Kidney (tissue), 14 donors: Measurements from ENCODE around the gene TEX47. TPM values are rescaled to one million over a fixed set of nuclear protein-coding genes. Genes with fewer than 3 reads are reported as not detected.
A peak's percentile ranks its signal among the peaks of the same experiment; 100 is the strongest.

Experiments used
- DNase-seq, 5 donors: peaks; one replicate each; pipeline ENCODE4 v3.0.0-alpha.2; 2013 to 2020
- FAIRE-seq: peaks from 2 replicates; lab custom pipeline; 2012; peaks lifted over from hg19 to GRCh38; lab: Jason Lieb, UNC
- H3K27ac ChIP-seq, 2 donors: one replicate each; pipeline ENCODE4 v1.7.0; 2013; ENCODE audit warnings: low read depth in 2 of 2, low read length in 2 of 2, inconsistent platforms in 1 of 2
- H3K27me3 ChIP-seq: one replicate; pipeline ENCODE4 v1.7.1; 2013; ENCODE audit warnings: low read length, inconsistent platforms; ENCODE audit not compliant: control insufficient read depth, insufficient read depth
- H3K36me3 ChIP-seq, 3 donors: one replicate each; pipeline versions ENCODE4 v1.7.0 to v1.7.1; 2013; ENCODE audit warnings: low read length in 3 of 3, control low read depth in 1 of 3, inconsistent platforms in 1 of 3; ENCODE audit not compliant: insufficient read depth in 3 of 3, control insufficient read depth in 2 of 3
- H3K4me1 ChIP-seq, 3 donors: one replicate each; pipeline versions ENCODE4 v1.7.0 to v1.7.1; 2013; ENCODE audit warnings: low read length in 3 of 3, inconsistent platforms in 1 of 3, low read depth in 1 of 3; ENCODE audit not compliant: control insufficient read depth in 2 of 3, insufficient read depth in 2 of 3
- H3K4me3 ChIP-seq, 3 donors: one replicate each; pipeline versions ENCODE4 v1.7.0 to v1.8.1; 2013; ENCODE audit warnings: low read length in 3 of 3, control low read depth in 1 of 3, inconsistent platforms in 1 of 3
- H3K9ac ChIP-seq, 3 donors: one replicate each; pipeline versions ENCODE4 v1.7.0 to v1.7.1; 2013; ENCODE audit warnings: low read length in 3 of 3, control low read depth in 1 of 3, inconsistent platforms in 1 of 3
- H3K9me3 ChIP-seq, 3 donors: one replicate each; pipeline versions ENCODE4 v1.7.0 to v1.7.1; 2013; ENCODE audit warnings: low read length in 3 of 3, control low read depth in 1 of 3, inconsistent platforms in 1 of 3; ENCODE audit not compliant: control insufficient read depth in 2 of 3, insufficient read depth in 1 of 3
- CTCF ChIP-seq: IDR thresholded peaks from 3 replicates; pipeline ENCODE4 v1.5.1; 2012; ENCODE audit warnings: mild to moderate bottlenecking, moderate library complexity, borderline replicate concordance; ENCODE audit not compliant: insufficient read depth; ENCODE audit errors: extremely low read depth
- intact Hi-C: fragments of 100-400 bp; cut with DNase I; formaldehyde crosslinking; loops from one replicate; pipeline ENCODE4 v1.11.1; 2022
- polyA plus RNA-seq: library from polyadenylated mRNA; stranded (reverse); fragments of 350-450 nt; fragmentation: Illumina TruSeq; extraction: RNeasy Lipid Tissue Mini Kit (QIAGEN cat#74804); gene quantifications from one replicate; pipeline ENCODE4 v1.2.3, GENCODE V29; 2014; ENCODE audit warnings: low read depth, low replicate concordance; ENCODE audit not compliant: insufficient read depth
- total RNA-seq: library from RNA; stranded (reverse); fragmentation: NEBNext Ultra II Directional; extraction: Animal tissue kit (Norgen Biotek cat#: 25700); gene quantifications from one replicate; pipeline ENCODE4 v1.2.1, GENCODE V29; 2021
- donor health status: control.
- donor health status: control.
- donor health status: control.
- donor health status: control.
- donor health status: control.
- donor health status: DM: yes; HTN: yes; CAD: no.
- donor health status: Normal renal cell carcinoma (clear cell type).

The TEX47 gene
- total and polyA plus RNA-seq, 2 donors from 2014 or later, result not detected

GRCh38 chr7:88756802-88757201, 38.7 kb downstream of the TEX47 start:
- intact Hi-C loops, result no loop called here
- Histone ChIP-seq H3K9me3 (no peaks in the 10 kb centered on the region), H3K4me1 (peaks cover 0 to 6% (median 3%) of the 10 kb centered on the region in 3 donors), H3K9ac (no peak overlapping the region), H3K27me3 (peaks cover 19% of the 10 kb centered on the region), H3K36me3 (no peaks in the 10 kb centered on the region), H3K27ac (no peak overlapping the region), H3K4me3 (no peak overlapping the region)
- TF ChIP-seq CTCF, result no peak
- FAIRE-seq, result no peak
- DNase-seq, result no peak

DNA sequence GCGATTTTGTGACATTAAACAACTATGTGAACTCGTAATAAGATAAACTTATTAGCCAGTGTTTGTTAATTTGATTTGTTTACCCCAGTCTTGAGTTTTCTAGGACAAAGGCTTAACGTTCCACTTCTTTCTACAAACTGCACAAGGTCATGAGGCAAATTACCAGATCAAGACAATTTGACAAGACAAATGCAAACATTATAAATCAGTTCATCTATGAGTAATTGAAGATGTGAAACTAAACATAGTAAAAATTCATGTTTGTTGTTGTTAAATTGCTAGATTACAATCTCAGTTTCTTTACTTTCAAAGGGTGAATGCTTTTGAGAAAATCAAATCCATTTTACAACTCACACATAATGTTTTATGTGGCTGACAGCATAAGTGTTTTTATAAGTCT, 49.4 kb downstream of the TEX47 start:
- Histone ChIP-seq H3K4me3 (no peak overlapping the region), H3K36me3 (no peaks in the 10 kb centered on the region), H3K27ac (no peak overlapping the region), H3K9ac (no peak overlapping the region), H3K27me3 (no peaks in the 10 kb centered on the region), H3K9me3 (no peaks in the 10 kb centered on the region), H3K4me1 (no peaks in the 10 kb centered on the region)
- intact Hi-C loops, result no loop called here
- FAIRE-seq, result no peak
- peak in 1 of 5 donors; percentile 3 for DNase-seq
- no peak for TF ChIP-seq CTCF

Other genes with a start within 250 kb of the TEX47 start
- gene ZNF804B, start 36.0 kb downstream of the TEX47 start, total RNA-seq, result 0.19 TPM
- gene ZNF804B, start 36.0 kb downstream of the TEX47 start, polyA plus RNA-seq, result not detected